ENCODE data around the gene KRTAP5-2. TPM values are rescaled to one million over a fixed set of nuclear protein-coding genes. Genes with fewer than 3 reads are reported as not detected.

Gene KRTAP5-2
- total RNA-seq, 1 experiment from 2014 or later = not detected

DNA sequence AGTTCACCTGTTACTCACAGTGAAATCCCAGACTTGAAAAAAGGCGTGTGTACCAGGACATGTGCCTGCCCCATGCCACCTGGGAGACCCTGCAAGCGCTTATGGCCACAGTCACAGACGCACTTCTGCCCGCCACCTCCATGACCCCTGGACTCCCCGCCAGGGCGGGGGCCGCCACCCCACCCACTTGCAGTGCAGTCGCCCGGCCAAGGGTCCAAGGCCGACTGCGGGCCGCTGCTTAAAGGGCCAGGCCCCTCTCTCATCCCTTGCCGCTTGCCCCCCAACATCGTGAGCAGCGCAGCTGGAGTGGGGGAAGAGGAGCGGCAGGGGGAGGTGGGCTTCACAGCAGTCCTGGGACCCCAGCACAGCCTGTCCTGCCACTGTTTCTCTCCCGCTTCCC, 36.8 kb downstream of the KRTAP5-2 start:
- no peak overlapping the region for H3K23ac ChIP-seq (ENCODE audit: insufficient read length, low read depth, low read length)
- H3K14ac ChIP-seq (ENCODE audit: insufficient read depth, low read length) = no peak overlapping the region
- DNase-seq = peak; percentile 22
- Mint-ChIP-seq H3K27ac (no peak overlapping the region), H3K36me3 (ENCODE audit: insufficient read depth in 1 of 3, low read depth in 3 of 3) (peaks cover 0 to 1% (median 0%) of the 10 kb centered on the region in 3 experiments; a peak in 1 of 7 replicates), H3K9me3 (no peaks in the 10 kb centered on the region), H3K27me3 (ENCODE audit: low read depth) (peaks cover 22% of the 10 kb centered on the region), H3K4me1 (peaks cover 12 to 33% of the 10 kb centered on the region in 2 experiments), H3K4me3 (no peak overlapping the region)
- H3K4me1 ChIP-seq (ENCODE audit: insufficient read depth, low read length) = no peaks in the 10 kb centered on the region; the same call in 1 of the 2 replicates
- H2AFZ ChIP-seq (ENCODE audit: low read length) = no peak overlapping the region
- no peak overlapping the region for H4K8ac ChIP-seq (replicated peaks; ENCODE audit: insufficient read length, low read depth, low read length)
- no peaks in the 10 kb centered on the region for H3K79me2 ChIP-seq (ENCODE audit: insufficient read depth, low read length)
- no peaks in the 10 kb centered on the region for H3K23me2 ChIP-seq (ENCODE audit: insufficient read length, low read depth, low read length, poor library complexity, severe bottlenecking)
- no peaks in the 10 kb centered on the region for H4K20me1 ChIP-seq (ENCODE audit: control insufficient read depth, insufficient read depth, insufficient read length)
- H2BK12ac ChIP-seq (ENCODE audit: insufficient read length, low read depth, low read length) = no peak overlapping the region
- H2BK20ac ChIP-seq (ENCODE audit: low read depth, low read length, poor library complexity, severe bottlenecking) = no peak overlapping the region
- H2BK5ac ChIP-seq (ENCODE audit: insufficient read length, low read length) = no peak overlapping the region
- H3K9ac ChIP-seq (ENCODE audit: extremely low read depth, insufficient read length, low read length) = no peak overlapping the region
- WGBS (ENCODE audit: extremely low coverage, insufficient read length, low lambda C conversion rate) = no CpG with 5 or more reads among the region's 17 CpGs
- H2AK5ac ChIP-seq (ENCODE audit: insufficient read length, low read length) = no peak overlapping the region
- TF ChIP-seq, protein P1, sequence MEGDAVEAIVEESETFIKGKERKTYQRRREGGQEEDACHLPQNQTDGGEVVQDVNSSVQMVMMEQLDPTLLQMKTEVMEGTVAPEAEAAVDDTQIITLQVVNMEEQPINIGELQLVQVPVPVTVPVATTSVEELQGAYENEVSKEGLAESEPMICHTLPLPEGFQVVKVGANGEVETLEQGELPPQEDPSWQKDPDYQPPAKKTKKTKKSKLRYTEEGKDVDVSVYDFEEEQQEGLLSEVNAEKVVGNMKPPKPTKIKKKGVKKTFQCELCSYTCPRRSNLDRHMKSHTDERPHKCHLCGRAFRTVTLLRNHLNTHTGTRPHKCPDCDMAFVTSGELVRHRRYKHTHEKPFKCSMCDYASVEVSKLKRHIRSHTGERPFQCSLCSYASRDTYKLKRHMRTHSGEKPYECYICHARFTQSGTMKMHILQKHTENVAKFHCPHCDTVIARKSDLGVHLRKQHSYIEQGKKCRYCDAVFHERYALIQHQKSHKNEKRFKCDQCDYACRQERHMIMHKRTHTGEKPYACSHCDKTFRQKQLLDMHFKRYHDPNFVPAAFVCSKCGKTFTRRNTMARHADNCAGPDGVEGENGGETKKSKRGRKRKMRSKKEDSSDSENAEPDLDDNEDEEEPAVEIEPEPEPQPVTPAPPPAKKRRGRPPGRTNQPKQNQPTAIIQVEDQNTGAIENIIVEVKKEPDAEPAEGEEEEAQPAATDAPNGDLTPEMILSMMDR (conservative IDR thresholded peaks at IDR 0.05) = no peak
- H3K9me3 ChIP-seq (ENCODE audit: control insufficient read depth, low read depth, low read length) = no peaks in the 10 kb centered on the region
- H3K27me3 ChIP-seq (ENCODE audit: insufficient read depth, low read length) = peaks cover 4% of the 10 kb centered on the region; the same call in 1 of the 2 replicates
- H2BK15ac ChIP-seq (ENCODE audit: low read depth, low read length) = no peak overlapping the region
- no peak overlapping the region for H3K4me2 ChIP-seq (ENCODE audit: insufficient read depth, insufficient read length, low read length)
- no peak overlapping the region for H3K4ac ChIP-seq (ENCODE audit: low read depth, low read length)
- H2BK120ac ChIP-seq (ENCODE audit: low read depth, low read length, poor library complexity, severe bottlenecking) = no peak overlapping the region
- H3K56ac ChIP-seq (ENCODE audit: insufficient read length, low read depth, low read length) = no peak overlapping the region
- no peak overlapping the region for H4K91ac ChIP-seq (ENCODE audit: insufficient read length, low read depth, low read length)
- no peak overlapping the region for H4K5ac ChIP-seq (ENCODE audit: insufficient read length, low read depth, low read length)
- no peak overlapping the region for H3T11ph ChIP-seq (ENCODE audit: low read length)
- no peak overlapping the region for H3K18ac ChIP-seq (ENCODE audit: insufficient read length, low read depth, low read length)
- no peaks in the 10 kb centered on the region for H3K79me1 ChIP-seq (ENCODE audit: insufficient read depth, low read depth, low read length, poor library complexity, severe bottlenecking)
- no peak overlapping the region for H3K27ac ChIP-seq (ENCODE audit: insufficient read length, low read depth, low read length)

Measured in H9 (cell line).